Lower leg skin (tissue), 4 donors: ENCODE measurements around the gene ACKR4. TPM values are rescaled to one million over a fixed set of nuclear protein-coding genes. Genes with fewer than 3 reads are reported as not detected.

Source experiments
- DNase-seq, 2 donors: peaks; one replicate each; pipeline ENCODE4 v3.0.0-alpha.2; 2019; ENCODE audit warnings: low spot score in 2 of 2
- H3K4me3 ChIP-seq: fragments of 200-600 bp; sonication (generic); 2 replicates; pipeline ENCODE4 v1.5.1; 2017; ENCODE audit warnings: mild to moderate bottlenecking, low read depth; ENCODE audit not compliant: poor library complexity, severe bottlenecking
- CTCF ChIP-seq, 3 donors: fragments of 450-650 bp; IDR thresholded peaks; one replicate each; pipeline ENCODE4 v1.5.1; 2016; ENCODE audit warnings: antibody characterized with exemption in 3 of 3, mild to moderate bottlenecking in 3 of 3, moderate library complexity in 2 of 3
- POLR2A ChIP-seq, 2 donors: fragments of 450-650 bp; IDR thresholded peaks; one replicate each; pipeline ENCODE4 v1.6.1; 2016 to 2017; ENCODE audit warnings: antibody characterized with exemption in 2 of 2, mild to moderate bottlenecking in 1 of 2, moderate library complexity in 1 of 2
- WGBS, 2 donors: methylation state at CpG; one replicate each; pipeline ENCODE4 v1.1.5; 2018; 5-methylcytosine and 5-hydroxymethylcytosine counted together
- intact Hi-C: fragments of 100-400 bp; cut with DNase I; formaldehyde crosslinking; loops from one replicate; pipeline ENCODE4 v1.15.0; 2023; ENCODE audit warnings: low total_unique reads
- total RNA-seq, 4 donors: library from RNA; depleted of rRNA; stranded (reverse); fragments of >200 nt; gene quantifications; one replicate each; pipeline ENCODE4 v1.1.0, GENCODE V29; 2016

The ACKR4 gene
- total RNA-seq, 4 donors from 2014 or later, result 1.8 to 5.6 (median 4.9) TPM

GRCh38 chr3:132564070-132564465, 33.0 kb upstream of the ACKR4 start:
- no peak for TF ChIP-seq CTCF (IDR thresholded peaks at IDR 0.05)
- no peak for TF ChIP-seq POLR2A (IDR thresholded peaks at IDR 0.05)
- intact Hi-C loops, result no loop called here
- WGBS, 2 donors, result 52 to 62% methylated on average over 2 of the region's 2 CpGs
- no peak for DNase-seq
- no peak overlapping the region for H3K4me3 ChIP-seq

GRCh38 chr3:132568422-132568821, 28.6 kb upstream of the ACKR4 start:
- WGBS, 2 donors, result 46 to 59% methylated on average over 2 of the region's 2 CpGs
- no peak overlapping the region for H3K4me3 ChIP-seq
- TF ChIP-seq CTCF (IDR thresholded peaks at IDR 0.05), result no peak
- TF ChIP-seq POLR2A (IDR thresholded peaks at IDR 0.05), result no peak
- intact Hi-C loops, result no loop called here
- no peak for DNase-seq

- H3K4me3 ChIP-seq, result no peak overlapping the region
- TF ChIP-seq CTCF (IDR thresholded peaks at IDR 0.05) (no peak), POLR2A (IDR thresholded peaks at IDR 0.05) (no peak)
- intact Hi-C loops, result no loop called here
- no peak for DNase-seq
- 20 to 23% methylated on average over 2 of the region's 2 CpGs for WGBS, 2 donors
These were observed 27.9 kb upstream of the ACKR4 start for GRCh38 chr3:132569153-132569552.

GRCh38 chr3:132569580-132569979, 27.5 kb upstream of the ACKR4 start:
- no peak overlapping the region for H3K4me3 ChIP-seq
- intact Hi-C loops, result no loop called here
- no peak for TF ChIP-seq CTCF (IDR thresholded peaks at IDR 0.05)
- no peak for TF ChIP-seq POLR2A (IDR thresholded peaks at IDR 0.05)
- 33 to 50% methylated on average over 1 of the region's 1 CpG for WGBS, 2 donors
- no peak for DNase-seq

- no peak for DNase-seq
- 32 to 51% methylated on average over 2 of the region's 2 CpGs for WGBS, 2 donors
- H3K4me3 ChIP-seq, result no peak overlapping the region
- TF ChIP-seq CTCF (IDR thresholded peaks at IDR 0.05) (no peak), POLR2A (IDR thresholded peaks at IDR 0.05) (no peak)
- intact Hi-C loops, result no loop called here
These were observed 27.1 kb upstream of the ACKR4 start for GRCh38 chr3:132570016-132570415.

GRCh38 chr3:132573797-132574211, 23.3 kb upstream of the ACKR4 start:
- intact Hi-C loops, result no loop called here
- DNase-seq, result peak in 1 of 2 donors; percentile 51
- 20 to 44% methylated on average over 5 of the region's 5 CpGs for WGBS, 2 donors
- TF ChIP-seq POLR2A (IDR thresholded peaks at IDR 0.05) (no peak), CTCF (IDR thresholded peaks at IDR 0.05) (no peak)
- H3K4me3 ChIP-seq, result no peak overlapping the region
